SW480 (cell line): ENCODE results near the gene NID1.
A peak's percentile ranks its signal among the peaks of the same experiment; 100 is the strongest.
"Not testable (repeated sequence)": the region's sequence is repeated elsewhere in the genome, so short reads cannot be mapped to it uniquely, and the experiment has no call there.

Source experiments
- DNase-seq: peaks from one replicate; pipeline ENCODE4 v3.0.0-alpha.2; 2016; ENCODE audit warnings: low spot score

Gene NID1

DNA sequence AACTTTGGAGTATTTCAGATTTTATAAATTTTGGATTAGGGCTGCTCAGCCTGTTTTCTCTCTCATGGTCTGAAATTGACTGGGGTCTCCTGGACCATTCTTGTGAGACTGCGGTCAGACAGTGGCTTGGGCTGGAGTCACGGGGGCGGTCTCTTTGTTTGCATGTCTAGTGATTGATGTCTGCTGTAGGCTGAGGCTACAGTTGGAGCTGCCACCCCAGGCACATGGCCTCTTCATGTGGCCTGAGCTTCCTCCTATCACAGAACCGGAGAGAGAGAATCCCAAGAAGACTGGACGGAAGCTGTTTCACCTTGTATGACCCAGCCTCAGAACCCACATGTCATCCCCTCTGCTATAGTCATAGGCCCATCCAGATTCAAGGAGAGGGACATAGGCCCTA, 96.1 kb downstream of the NID1 start:
- no peak for DNase-seq

GRCh38 chr1:235966134-235966533, 98.8 kb downstream of the NID1 start:
- not testable (repeated sequence) for DNase-seq

- no peak for DNase-seq
Observed at GRCh38 chr1:235960809-235961208, 104.1 kb downstream of the NID1 start.

- DNase-seq, result no peak
Observed at GRCh38 chr1:235958021-235958420, 106.9 kb downstream of the NID1 start.

DNA sequence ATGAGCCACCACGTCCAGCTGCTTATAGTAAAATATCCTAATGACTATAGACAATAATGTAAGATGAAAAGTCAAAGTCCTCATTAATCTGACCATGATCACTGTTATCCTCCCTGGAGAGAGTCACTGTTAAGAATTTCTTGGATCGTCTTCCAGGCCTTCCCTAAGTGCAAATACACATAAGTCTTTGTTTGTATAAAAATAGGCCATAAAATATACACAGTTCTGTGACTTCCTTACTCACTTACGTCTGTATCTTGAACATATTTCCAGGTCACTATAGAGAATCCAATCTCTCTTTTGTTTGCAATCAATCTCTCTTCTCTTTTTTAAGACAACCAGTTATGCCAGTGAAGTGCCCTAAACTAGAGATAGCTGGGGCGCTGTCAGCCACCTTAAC, 109.1 kb downstream of the NID1 start:
- no peak for DNase-seq

GRCh38 chr1:235954306-235955283, 110.3 kb downstream of the NID1 start:
- peak; percentile 33 for DNase-seq

DNA sequence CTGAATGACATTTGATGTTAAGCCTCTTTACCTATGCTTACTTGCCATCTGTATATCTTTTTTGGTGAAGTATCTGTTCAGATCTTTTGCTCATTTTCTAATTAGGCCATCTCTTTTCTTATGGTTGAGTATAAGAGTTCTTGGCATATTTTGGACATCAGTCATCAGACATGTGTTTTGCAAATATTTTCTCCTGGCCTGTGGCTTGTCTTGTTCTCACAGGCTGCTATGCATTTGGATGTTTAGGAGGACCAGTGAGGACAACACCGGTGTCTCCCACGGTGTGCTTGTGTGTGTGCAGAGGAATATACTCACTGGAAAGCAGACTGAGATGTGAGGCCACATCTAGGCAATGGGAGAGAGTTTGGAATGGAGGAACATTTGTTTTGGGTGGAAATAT, 111.1 kb downstream of the NID1 start:
- no peak for DNase-seq

DNA sequence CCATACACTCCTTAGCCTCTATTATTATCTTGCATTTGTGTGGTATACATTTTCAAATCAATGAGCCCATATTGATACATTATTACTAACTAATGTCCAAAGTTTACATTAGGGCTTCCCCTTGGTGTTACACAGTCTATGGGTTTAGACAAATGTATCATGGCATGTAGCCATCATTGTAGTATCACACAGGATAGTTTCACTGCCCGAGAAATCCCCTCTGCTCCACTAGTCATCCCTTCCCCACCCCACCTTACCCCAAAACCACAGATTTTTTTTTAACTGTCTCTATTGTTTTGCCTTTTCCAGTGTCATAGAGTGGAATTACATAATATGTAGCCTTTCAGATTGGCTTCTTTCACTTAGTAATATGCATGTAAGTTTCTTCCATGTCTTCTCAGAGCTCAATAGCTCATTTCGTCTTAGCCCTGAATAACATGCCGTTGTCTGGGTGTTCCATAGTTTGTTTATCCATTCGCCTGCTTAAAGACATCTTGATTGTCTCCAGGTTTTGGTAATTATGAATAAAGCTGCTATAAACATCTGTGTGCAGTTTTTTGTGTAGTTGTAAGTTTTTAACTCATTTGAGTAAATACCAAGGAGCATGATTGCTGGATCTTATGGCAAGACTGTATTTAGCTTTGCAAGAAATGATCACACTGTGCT, 111.8 kb downstream of the NID1 start:
- DNase-seq, result no peak

- DNase-seq, result no peak
Observed at GRCh38 chr1:235951661-235952060, 113.2 kb downstream of the NID1 start.

- DNase-seq, result no peak
Observed at GRCh38 chr1:235950318-235950717, 114.6 kb downstream of the NID1 start.

DNA sequence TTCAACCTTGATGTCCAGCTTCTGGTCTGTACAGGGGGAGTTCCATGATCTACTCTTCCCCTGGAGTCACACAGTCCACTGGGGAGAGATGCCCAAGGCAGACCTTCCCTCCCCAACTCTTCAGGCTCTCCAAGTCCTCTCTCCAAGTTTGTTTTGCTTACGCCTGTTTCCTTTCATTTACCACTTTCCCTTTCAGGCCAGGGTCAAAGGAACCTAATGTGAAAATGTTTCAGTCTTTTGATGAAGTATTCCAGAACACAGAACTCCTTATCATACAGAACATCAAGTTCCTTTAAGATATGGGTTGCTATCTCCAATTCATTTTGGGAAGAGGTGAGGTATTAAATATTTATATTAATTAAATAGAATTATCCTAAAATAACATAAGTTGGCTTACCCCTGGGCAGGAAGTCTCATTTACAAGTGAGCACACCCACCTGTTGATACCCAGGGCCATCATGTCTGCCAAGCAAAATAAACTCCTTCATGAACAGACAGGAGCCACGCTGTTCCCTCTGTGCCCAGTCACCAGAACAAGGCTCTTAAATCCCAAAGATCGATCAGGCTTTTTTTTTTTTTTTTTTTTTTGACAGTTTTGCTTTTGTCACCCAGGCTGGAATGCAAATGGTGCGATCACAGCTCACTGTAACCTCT, 116.0 kb downstream of the NID1 start:
- no peak for DNase-seq

DNA sequence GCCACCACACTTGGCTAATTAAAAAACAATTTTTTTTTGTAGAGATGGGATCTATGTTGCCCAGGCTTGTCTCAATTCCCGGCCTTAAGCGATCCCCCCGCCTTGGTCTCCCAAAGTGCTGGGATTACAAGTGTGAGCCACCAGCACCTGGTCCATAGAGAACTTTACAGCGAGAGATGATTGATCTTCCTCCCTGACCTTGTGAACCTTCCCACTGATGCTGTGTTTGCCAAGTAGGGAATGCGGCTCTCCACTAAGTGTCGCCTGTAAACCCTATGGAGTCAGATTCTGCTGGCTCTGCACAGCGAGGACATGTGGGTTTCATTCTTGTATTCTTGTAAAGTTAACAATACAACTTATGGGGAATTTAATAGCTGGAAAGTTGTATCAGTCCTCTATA, 116.9 kb downstream of the NID1 start:
- DNase-seq, result no peak

GRCh38 chr1:235946571-235946981, 118.3 kb downstream of the NID1 start:
- peak; percentile 46 for DNase-seq

- no peak for DNase-seq
Observed at GRCh38 chr1:235945775-235946570, 118.9 kb downstream of the NID1 start.

DNA sequence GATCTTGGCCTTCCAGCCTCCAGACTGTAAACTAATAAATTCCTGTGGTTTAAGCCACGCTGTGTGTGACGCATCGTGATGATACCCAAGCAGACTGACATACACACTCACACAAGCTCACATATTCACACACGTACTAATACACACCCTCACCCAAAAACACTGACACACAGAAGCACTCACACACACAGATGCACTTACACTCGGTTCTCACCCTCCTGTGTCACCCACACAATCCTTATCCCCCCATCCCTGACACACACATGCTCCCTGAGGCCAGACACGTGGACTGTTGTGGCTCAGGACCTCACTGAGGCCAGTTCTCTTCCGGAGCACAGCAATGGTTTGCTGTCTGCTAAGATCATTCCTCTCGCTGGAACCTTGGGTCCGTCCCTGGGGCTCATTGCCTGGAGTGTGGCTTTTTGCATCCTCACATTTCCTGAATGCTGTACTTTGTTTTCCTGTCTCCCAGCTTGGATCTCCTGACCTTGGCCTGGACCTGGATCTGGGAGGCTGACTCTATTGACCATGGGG, 121.2 kb downstream of the NID1 start:
- DNase-seq, result peak; percentile 82

DNA sequence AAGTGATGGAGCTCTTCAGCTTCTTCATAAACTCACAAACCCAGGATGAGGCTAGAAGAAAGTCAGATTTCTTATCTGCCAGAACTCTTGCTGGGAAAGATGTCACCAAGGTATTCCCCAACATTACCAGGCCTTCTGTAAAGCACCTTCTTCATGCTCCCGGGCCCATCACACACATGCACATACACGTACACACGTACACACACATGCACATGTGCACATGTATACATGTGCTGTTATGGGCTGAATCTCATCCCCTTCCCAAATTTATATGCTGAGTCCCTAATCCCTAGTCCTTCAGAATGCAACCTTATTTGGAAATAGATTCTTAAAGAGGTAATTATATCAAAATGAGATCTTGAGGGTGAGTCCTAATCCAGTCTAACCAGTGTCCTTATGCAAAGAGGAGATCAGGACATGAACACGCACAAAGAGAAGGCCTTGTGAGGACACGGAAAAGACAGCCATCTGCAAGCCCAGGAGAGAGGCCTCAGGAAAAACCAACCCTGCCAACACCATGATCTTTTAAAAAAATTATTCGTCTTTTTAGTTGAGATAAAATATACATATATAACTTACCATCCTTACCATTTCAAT, 121.8 kb downstream of the NID1 start:
- DNase-seq, result no peak

DNA sequence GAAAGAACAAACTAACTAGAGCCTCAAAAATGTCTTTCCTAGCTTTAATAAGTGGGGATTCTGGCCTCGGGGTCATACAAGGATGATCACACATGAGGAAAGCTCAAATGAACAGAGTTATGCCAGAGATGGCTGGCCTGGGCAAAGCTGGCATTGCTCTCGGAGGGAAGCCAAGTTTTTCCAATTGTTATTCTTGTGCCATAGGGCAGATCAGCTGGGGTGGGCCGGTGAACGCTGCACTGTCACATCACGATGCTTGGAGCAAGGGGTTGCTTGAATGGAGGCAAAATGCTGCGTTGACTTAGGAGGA, 122.3 kb downstream of the NID1 start:
- DNase-seq, result no peak

GRCh38 chr1:235941876-235942624, 122.8 kb downstream of the NID1 start:
- DNase-seq, result no peak

GRCh38 chr1:235940285-235940684, 124.6 kb downstream of the NID1 start:
- DNase-seq, result no peak

GRCh38 chr1:235939480-235939775, 125.5 kb downstream of the NID1 start:
- DNase-seq, result no peak
